ENCODE measurements around the gene BRD3. TPM values are rescaled to one million over a fixed set of nuclear protein-coding genes. Genes with fewer than 3 reads are reported as not detected.

BRD3 gene
- total RNA-seq, 1 experiment from 2014 or later, result 40.7 TPM

DNA sequence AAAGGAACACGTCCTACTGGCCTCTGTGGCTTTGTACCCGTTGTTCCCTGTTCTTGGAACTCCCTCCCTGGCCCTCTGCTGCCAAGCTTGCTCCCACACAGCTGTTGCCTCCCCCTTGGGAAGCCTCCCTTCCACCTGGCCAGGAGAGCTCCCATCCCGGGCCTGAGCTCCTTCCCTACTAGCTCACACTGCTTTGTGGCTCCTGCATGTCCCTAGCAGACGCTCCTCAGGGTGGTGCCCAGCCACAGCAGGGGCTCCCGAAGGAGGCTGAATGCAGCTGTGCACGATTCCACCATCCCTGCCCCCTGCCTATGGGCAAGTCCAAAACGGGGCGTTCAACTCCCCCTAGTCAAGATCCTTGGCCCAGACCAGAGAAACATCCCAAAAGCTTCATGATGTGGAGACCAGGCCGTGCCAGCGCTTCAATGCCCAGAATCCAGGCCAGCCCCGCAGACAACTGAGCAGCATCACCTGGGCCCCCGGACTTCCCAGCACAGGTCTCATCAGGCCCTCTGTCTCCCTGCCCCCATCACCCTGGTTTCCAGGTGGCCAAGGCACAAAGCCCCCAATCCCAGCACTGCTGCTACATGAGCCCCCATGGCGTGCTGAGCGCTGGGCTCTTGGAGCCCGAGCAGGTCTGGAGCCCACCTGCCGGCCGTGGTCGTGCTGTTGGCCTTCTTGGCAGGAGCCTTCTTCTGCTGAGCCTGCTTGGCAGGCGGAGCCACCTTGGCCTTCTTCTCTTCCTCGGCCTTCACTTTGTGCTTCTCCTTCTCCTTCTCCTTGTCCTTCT is 28.2 kb downstream of the BRD3 start:
- ChIA-PET RAD21 (ENCODE audit: low non-redundant PET in 1 of 2, low total read pairs in 2 of 2, uncharacterized antibody in 2 of 2, unreplicated experiment in 2 of 2) (no interaction called here), POLR2A (no interaction called here), CTCF (no interaction called here)
- Histone ChIP-seq H3K4me2 (ENCODE audit: low read length) (no peak overlapping the region), H3K9me2 (ENCODE audit: insufficient read depth) (no peaks in the 10 kb centered on the region), H3K27ac (ENCODE audit: low read depth, low read length) (no peak overlapping the region), H3K36me3 (ENCODE audit: control insufficient read depth in 1 of 2, insufficient read depth in 2 of 2, low read length in 2 of 2) (peaks cover 0 to 9% of the 10 kb centered on the region in 2 experiments; a peak in 1 of 4 replicates), H3K79me2 (ENCODE audit: insufficient read depth, low read length) (no peaks in the 10 kb centered on the region), H4K20me1 (ENCODE audit: insufficient read depth) (no peaks in the 10 kb centered on the region), H3K9ac (ENCODE audit: low read length) (no peak overlapping the region), H2AFZ (ENCODE audit: low read depth, low read length, poor library complexity, severe bottlenecking) (no peak overlapping the region), H3K9me3 (ENCODE audit: control insufficient read depth in 1 of 2, insufficient read depth in 1 of 2, low read depth in 1 of 2, low read length in 2 of 2) (no peaks in the 10 kb centered on the region), H3K4me3 (replicated peaks in 1 of 2; ENCODE audit: low read depth in 1 of 2, low read length in 2 of 2) (no peak overlapping the region), H3K27me3 (ENCODE audit: insufficient read depth, low read length) (no peaks in the 10 kb centered on the region), H3K4me1 (ENCODE audit: control insufficient read depth in 1 of 2, insufficient read depth in 2 of 2, low read length in 2 of 2) (no peaks in the 10 kb centered on the region)
- no peak for TF ChIP-seq ZBTB33 (IDR thresholded peaks at IDR 0.05; ENCODE audit: extremely low read depth, insufficient replicate concordance, low read length)
- no peak for TF ChIP-seq YY1 (IDR thresholded peaks at IDR 0.05; ENCODE audit: extremely low read depth, insufficient replicate concordance, low read depth, low read length)
- no peak for TF ChIP-seq FOSL1 (IDR thresholded peaks at IDR 0.05; ENCODE audit: low read depth)
- no peak for TF ChIP-seq SRF (IDR thresholded peaks at IDR 0.05; ENCODE audit: low read depth)
- TF ChIP-seq, protein P1, sequence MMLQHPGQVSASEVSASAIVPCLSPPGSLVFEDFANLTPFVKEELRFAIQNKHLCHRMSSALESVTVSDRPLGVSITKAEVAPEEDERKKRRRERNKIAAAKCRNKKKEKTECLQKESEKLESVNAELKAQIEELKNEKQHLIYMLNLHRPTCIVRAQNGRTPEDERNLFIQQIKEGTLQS (IDR thresholded peaks at IDR 0.05), result no peak
- TF ChIP-seq POLR2AphosphoS5 (IDR thresholded peaks at IDR 0.05; ENCODE audit: low read depth, low read length), result no peak
- TF ChIP-seq EZH2phosphoT487 (IDR thresholded peaks at IDR 0.05; ENCODE audit: borderline replicate concordance), result no peak
- TF ChIP-seq CBX3 (IDR thresholded peaks at IDR 0.05; ENCODE audit: low read depth), result no peak
- TF ChIP-seq JUND (IDR thresholded peaks at IDR 0.05), result no peak
- TF ChIP-seq EZH2 (IDR thresholded peaks at IDR 0.05), result no peak
- no peak for TF ChIP-seq EGR1 (IDR thresholded peaks at IDR 0.05; ENCODE audit: low read depth)
- TF ChIP-seq, protein P2, sequence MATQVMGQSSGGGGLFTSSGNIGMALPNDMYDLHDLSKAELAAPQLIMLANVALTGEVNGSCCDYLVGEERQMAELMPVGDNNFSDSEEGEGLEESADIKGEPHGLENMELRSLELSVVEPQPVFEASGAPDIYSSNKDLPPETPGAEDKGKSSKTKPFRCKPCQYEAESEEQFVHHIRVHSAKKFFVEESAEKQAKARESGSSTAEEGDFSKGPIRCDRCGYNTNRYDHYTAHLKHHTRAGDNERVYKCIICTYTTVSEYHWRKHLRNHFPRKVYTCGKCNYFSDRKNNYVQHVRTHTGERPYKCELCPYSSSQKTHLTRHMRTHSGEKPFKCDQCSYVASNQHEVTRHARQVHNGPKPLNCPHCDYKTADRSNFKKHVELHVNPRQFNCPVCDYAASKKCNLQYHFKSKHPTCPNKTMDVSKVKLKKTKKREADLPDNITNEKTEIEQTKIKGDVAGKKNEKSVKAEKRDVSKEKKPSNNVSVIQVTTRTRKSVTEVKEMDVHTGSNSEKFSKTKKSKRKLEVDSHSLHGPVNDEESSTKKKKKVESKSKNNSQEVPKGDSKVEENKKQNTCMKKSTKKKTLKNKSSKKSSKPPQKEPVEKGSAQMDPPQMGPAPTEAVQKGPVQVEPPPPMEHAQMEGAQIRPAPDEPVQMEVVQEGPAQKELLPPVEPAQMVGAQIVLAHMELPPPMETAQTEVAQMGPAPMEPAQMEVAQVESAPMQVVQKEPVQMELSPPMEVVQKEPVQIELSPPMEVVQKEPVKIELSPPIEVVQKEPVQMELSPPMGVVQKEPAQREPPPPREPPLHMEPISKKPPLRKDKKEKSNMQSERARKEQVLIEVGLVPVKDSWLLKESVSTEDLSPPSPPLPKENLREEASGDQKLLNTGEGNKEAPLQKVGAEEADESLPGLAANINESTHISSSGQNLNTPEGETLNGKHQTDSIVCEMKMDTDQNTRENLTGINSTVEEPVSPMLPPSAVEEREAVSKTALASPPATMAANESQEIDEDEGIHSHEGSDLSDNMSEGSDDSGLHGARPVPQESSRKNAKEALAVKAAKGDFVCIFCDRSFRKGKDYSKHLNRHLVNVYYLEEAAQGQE (IDR thresholded peaks at IDR 0.05; ENCODE audit: low read depth), result no peak
- no peak for TF ChIP-seq ELF1 (IDR thresholded peaks at IDR 0.05; ENCODE audit: borderline replicate concordance, low read depth)
- TF ChIP-seq CEBPB (IDR thresholded peaks at IDR 0.05; ENCODE audit: low read depth), result no peak
- no peak for TF ChIP-seq RAD21 (IDR thresholded peaks at IDR 0.05; ENCODE audit: low read depth)
- no peak for TF ChIP-seq SIN3A (IDR thresholded peaks at IDR 0.05; ENCODE audit: low read depth)
- no peak for TF ChIP-seq CTCF (IDR thresholded peaks at IDR 0.05 in 2 of 3, conservative IDR thresholded peaks at IDR 0.05 in 1 of 3; ENCODE audit: borderline replicate concordance in 1 of 3, insufficient read depth in 1 of 3, low read depth in 2 of 3, low read length in 2 of 3)
- TF ChIP-seq, protein P3, sequence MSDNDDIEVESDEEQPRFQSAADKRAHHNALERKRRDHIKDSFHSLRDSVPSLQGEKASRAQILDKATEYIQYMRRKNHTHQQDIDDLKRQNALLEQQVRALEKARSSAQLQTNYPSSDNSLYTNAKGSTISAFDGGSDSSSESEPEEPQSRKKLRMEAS (IDR thresholded peaks at IDR 0.05), result no peak
- TF ChIP-seq POLR2A (IDR thresholded peaks at IDR 0.05; ENCODE audit: borderline replicate concordance, extremely low read depth, insufficient read depth, insufficient read length), result no peak
- ATAC-seq (no peak), DNase-seq (ENCODE audit: low read depth, low spot score) (no peak)
- intact Hi-C loops (cut with micrococcal nuclease), result no loop called here
- no TSS peak for BruUV-seq (replicated peaks)

Measured in HCT116 (cell line).